ENCODE results near the gene PHACTR2. TPM values are rescaled to one million over a fixed set of nuclear protein-coding genes. Genes with fewer than 3 reads are reported as not detected.

Gene PHACTR2
- polyA plus RNA-seq, 1 experiment: 38.0 TPM

DNA sequence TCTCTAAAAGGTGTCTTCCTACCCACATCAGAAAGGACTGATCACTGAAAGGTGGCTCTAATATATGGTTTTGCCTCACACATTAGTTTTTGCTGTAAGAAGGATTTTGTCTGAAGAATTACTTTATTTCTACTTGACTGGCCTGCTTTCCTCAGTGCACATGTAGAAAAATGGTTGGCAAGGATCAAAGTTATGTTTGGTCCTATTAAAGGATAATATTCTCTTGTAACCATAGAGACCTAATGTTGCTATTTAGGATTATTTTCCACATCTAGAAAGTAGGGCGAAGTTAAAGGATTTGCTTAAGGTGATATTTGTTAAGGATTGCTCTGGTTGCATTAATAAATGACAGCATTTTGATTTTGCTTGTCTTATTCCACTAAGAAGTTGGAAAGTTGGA is 40.7 kb downstream of the PHACTR2 start:
- DNase-seq (ENCODE audit: low read depth, low spot score): no peak
- Histone ChIP-seq H3K27ac (ENCODE audit: low read depth, low read length) (no peak overlapping the region), H3K9me3 (ENCODE audit: control insufficient read depth, insufficient read depth, low read length) (no peaks in the 10 kb centered on the region), H3K4me3 (ENCODE audit: low read depth, low read length) (no peak overlapping the region), H3K27me3 (ENCODE audit: control insufficient read depth, insufficient read depth, low read length) (no peaks in the 10 kb centered on the region)
- POLR2A ChIA-PET: no interaction called here
- TF ChIP-seq, protein P1, sequence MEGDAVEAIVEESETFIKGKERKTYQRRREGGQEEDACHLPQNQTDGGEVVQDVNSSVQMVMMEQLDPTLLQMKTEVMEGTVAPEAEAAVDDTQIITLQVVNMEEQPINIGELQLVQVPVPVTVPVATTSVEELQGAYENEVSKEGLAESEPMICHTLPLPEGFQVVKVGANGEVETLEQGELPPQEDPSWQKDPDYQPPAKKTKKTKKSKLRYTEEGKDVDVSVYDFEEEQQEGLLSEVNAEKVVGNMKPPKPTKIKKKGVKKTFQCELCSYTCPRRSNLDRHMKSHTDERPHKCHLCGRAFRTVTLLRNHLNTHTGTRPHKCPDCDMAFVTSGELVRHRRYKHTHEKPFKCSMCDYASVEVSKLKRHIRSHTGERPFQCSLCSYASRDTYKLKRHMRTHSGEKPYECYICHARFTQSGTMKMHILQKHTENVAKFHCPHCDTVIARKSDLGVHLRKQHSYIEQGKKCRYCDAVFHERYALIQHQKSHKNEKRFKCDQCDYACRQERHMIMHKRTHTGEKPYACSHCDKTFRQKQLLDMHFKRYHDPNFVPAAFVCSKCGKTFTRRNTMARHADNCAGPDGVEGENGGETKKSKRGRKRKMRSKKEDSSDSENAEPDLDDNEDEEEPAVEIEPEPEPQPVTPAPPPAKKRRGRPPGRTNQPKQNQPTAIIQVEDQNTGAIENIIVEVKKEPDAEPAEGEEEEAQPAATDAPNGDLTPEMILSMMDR (IDR thresholded peaks at IDR 0.05; ENCODE audit: low read depth, low read length): no peak
- CTCF ChIA-PET: interaction anchor here (0.6 kb wide), 1 partner anchor 143 kb away, joined by 5 read pairs; no protein-coding TSS in a partner anchor

GRCh38 chr6:143721642-143722041 is 43.9 kb downstream of the PHACTR2 start:
- no peak overlapping the region for H3K27ac ChIP-seq (ENCODE audit: low read depth, low read length)
- ChIA-PET CTCF (no interaction called here), POLR2A (no interaction called here)
- no peak overlapping the region for H3K4me3 ChIP-seq (ENCODE audit: low read depth, low read length)
- TF ChIP-seq, protein P1 (IDR thresholded peaks at IDR 0.05; ENCODE audit: low read depth, low read length): no peak
- no peaks in the 10 kb centered on the region for H3K27me3 ChIP-seq (ENCODE audit: control insufficient read depth, insufficient read depth, low read length)
- no peaks in the 10 kb centered on the region; the same call in 1 of the 2 replicates for H3K9me3 ChIP-seq (ENCODE audit: control insufficient read depth, insufficient read depth, low read length)
- no peak for DNase-seq (ENCODE audit: low read depth, low spot score)

DNA sequence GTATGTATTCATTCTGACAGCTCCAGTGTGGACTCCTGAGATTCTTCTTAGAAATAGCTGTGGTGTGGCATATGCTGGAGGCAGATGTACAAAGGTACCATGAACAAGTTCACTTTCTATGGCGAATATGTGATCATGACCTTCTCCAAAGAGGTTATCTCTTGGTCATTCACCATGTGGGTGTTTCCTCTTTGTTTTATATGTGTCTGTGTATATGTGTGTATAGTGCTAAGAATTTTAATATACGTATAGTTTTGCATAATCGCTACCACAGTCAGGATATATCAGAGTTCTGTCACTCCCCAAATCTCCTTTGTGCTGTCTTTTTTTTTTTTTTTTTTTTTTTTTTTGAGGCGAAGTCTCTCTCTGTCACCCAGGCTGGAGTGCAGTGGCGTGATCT is 47.1 kb downstream of the PHACTR2 start:
- DNase-seq (ENCODE audit: low read depth, low spot score): no peak
- POLR2A ChIA-PET: no interaction called here
- CTCF ChIA-PET: no interaction called here
- TF ChIP-seq, protein P1 (IDR thresholded peaks at IDR 0.05; ENCODE audit: low read depth, low read length): no peak
- Histone ChIP-seq H3K4me3 (ENCODE audit: low read depth, low read length) (no peak overlapping the region), H3K27ac (ENCODE audit: low read depth, low read length) (no peak overlapping the region), H3K27me3 (ENCODE audit: control insufficient read depth, insufficient read depth, low read length) (no peaks in the 10 kb centered on the region), H3K9me3 (ENCODE audit: control insufficient read depth, insufficient read depth, low read length) (no peaks in the 10 kb centered on the region; the same call in 1 of the 2 replicates)

GRCh38 chr6:143726015-143726647 is 48.4 kb downstream of the PHACTR2 start:
- no peak overlapping the region for H3K4me3 ChIP-seq (ENCODE audit: low read depth, low read length)
- no peak for DNase-seq (ENCODE audit: low read depth, low spot score)
- CTCF ChIA-PET: interaction anchor here (1.0 kb wide), 1 partner anchor 287 kb away, joined by 4 read pairs; no protein-coding TSS in a partner anchor
- H3K27ac ChIP-seq (ENCODE audit: low read depth, low read length): no peak overlapping the region
- no peaks in the 10 kb centered on the region for H3K27me3 ChIP-seq (ENCODE audit: control insufficient read depth, insufficient read depth, low read length)
- TF ChIP-seq, protein P1 (IDR thresholded peaks at IDR 0.05; ENCODE audit: low read depth, low read length): no peak
- no peaks in the 10 kb centered on the region; the same call in 1 of the 2 replicates for H3K9me3 ChIP-seq (ENCODE audit: control insufficient read depth, insufficient read depth, low read length)
- POLR2A ChIA-PET: no interaction called here

DNA sequence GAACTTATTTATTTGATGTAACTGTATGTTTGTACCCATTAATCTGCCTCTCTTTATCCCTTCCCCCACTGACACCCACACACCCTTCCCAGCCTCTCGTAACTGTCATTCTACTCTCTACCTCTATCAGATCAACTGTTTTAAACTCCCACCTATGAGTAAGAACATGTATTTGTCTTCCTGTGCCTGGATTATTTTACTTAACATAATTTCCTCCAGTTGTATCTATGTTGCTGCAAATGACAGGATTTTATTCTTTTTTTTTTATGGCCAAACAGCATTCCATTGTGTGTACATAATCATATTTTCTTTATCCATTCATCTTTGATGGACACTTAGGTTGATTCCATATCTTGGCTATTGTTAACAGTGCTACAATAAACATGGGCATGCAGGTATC is 49.3 kb downstream of the PHACTR2 start:
- POLR2A ChIA-PET: no interaction called here

More for the DNA sequence above, 49.3 kb downstream of the PHACTR2 start:
- Histone ChIP-seq H3K4me3 (ENCODE audit: low read depth, low read length) (no peak overlapping the region), H3K27ac (ENCODE audit: low read depth, low read length) (no peak overlapping the region), H3K9me3 (ENCODE audit: control insufficient read depth, insufficient read depth, low read length) (no peaks in the 10 kb centered on the region; the same call in 1 of the 2 replicates), H3K27me3 (ENCODE audit: control insufficient read depth, insufficient read depth, low read length) (no peaks in the 10 kb centered on the region)
- CTCF ChIA-PET: no interaction called here
- TF ChIP-seq, protein P1 (IDR thresholded peaks at IDR 0.05; ENCODE audit: low read depth, low read length): no peak
- no peak for DNase-seq (ENCODE audit: low read depth, low spot score)

Data from AG04450 (cell line).